Measurements from ENCODE around the gene PRND. TPM values are rescaled to one million over a fixed set of nuclear protein-coding genes. Genes with fewer than 3 reads are reported as not detected.

The PRND gene
- total and polyA plus RNA-seq, 2 donors (not counting 1 experiment from before 2014, with no cell fraction given), result 0.03 TPM; not detected in 1

- ATAC-seq (ENCODE audit: low read depth) (no peak), DNase-seq (no peak)
- Histone ChIP-seq H2AFZ (ENCODE audit: insufficient read depth, low read depth, low read length, poor library complexity, severe bottlenecking) (no peak overlapping the region), H3K4me3 (ENCODE audit: control extremely low read depth in 1 of 5, extremely low read depth in 1 of 5, insufficient read depth in 1 of 5, low read depth in 2 of 5, low read length in 4 of 5) (no peak overlapping the region), H3K27ac (ENCODE audit: low read length in 2 of 2) (no peak overlapping the region), H3K4me1 (ENCODE audit: control insufficient read depth in 2 of 2, insufficient read depth in 2 of 2, low read length in 2 of 2) (peaks cover 4 to 15% of the 10 kb centered on the region in 2 donors), H3K9ac (ENCODE audit: low read length) (no peak overlapping the region), H3K4me2 (replicated peaks; ENCODE audit: low read depth, low read length, poor library complexity, severe bottlenecking) (no peak overlapping the region), H3K36me3 (replicated peaks in 1 of 2; ENCODE audit: control extremely low read depth in 1 of 2, control insufficient read depth in 1 of 2, extremely low read depth in 1 of 2, insufficient read depth in 2 of 2, low read length in 1 of 2) (no peaks in the 10 kb centered on the region), H3K9me3 (ENCODE audit: control extremely low read depth in 1 of 3, control insufficient read depth in 2 of 3, insufficient read depth in 1 of 3, low read length in 2 of 3) (no peaks in the 10 kb centered on the region), H3K79me2 (ENCODE audit: control insufficient read depth, insufficient read depth, low read length) (peaks cover 8% of the 10 kb centered on the region), H4K20me1 (ENCODE audit: control insufficient read depth, insufficient read depth, low read length, poor library complexity, severe bottlenecking) (peaks cover 12% of the 10 kb centered on the region), H3K27me3 (replicated peaks in 1 of 4; ENCODE audit: control extremely low read depth in 1 of 4, control insufficient read depth in 3 of 4, insufficient read depth in 4 of 4, low read length in 3 of 4) (no peaks in the 10 kb centered on the region)
- H3K27ac Mint-ChIP-seq, result no peak overlapping the region
- H3K4me3 Mint-ChIP-seq, result no peak overlapping the region
- no peaks in the 10 kb centered on the region for H3K9me3 Mint-ChIP-seq (ENCODE audit: insufficient read depth)
- no peaks in the 10 kb centered on the region for H3K27me3 Mint-ChIP-seq
- POLR2A ChIA-PET, result no interaction called here
- H3K4me1 Mint-ChIP-seq, result peaks cover 27% of the 10 kb centered on the region
- intact Hi-C loops (cut with micrococcal nuclease), result no loop called here
- TF ChIP-seq EZH2 (IDR thresholded peaks at IDR 0.05; ENCODE audit: borderline replicate concordance, insufficient read depth, low read depth, low read length, poor library complexity, severe bottlenecking) (no peak), CTCF (IDR thresholded peaks at IDR 0.05) (no peak)
- CTCF ChIA-PET, result no interaction called here
- no CpG with 5 or more reads among the region's 2 CpGs for WGBS (ENCODE audit: insufficient coverage)
Measured at GRCh38 chr20:4683261-4683660, 38.4 kb upstream of the PRND start.

GRCh38 chr20:4684837-4685413 is 36.8 kb upstream of the PRND start:
- intact Hi-C loops (cut with micrococcal nuclease), result no loop called here
- no peaks in the 10 kb centered on the region for H3K27me3 Mint-ChIP-seq

More at GRCh38 chr20:4684837-4685413, 36.8 kb upstream of the PRND start:
- Histone ChIP-seq H3K4me2 (replicated peaks; ENCODE audit: low read depth, low read length, poor library complexity, severe bottlenecking) (no peak overlapping the region), H3K27ac (ENCODE audit: low read length in 2 of 2) (no peak overlapping the region), H3K9me3 (ENCODE audit: control extremely low read depth in 1 of 3, control insufficient read depth in 2 of 3, insufficient read depth in 1 of 3, low read length in 2 of 3) (no peaks in the 10 kb centered on the region), H2AFZ (ENCODE audit: insufficient read depth, low read depth, low read length, poor library complexity, severe bottlenecking) (no peak overlapping the region), H3K27me3 (replicated peaks in 1 of 4; ENCODE audit: control extremely low read depth in 1 of 4, control insufficient read depth in 3 of 4, insufficient read depth in 4 of 4, low read length in 3 of 4) (no peaks in the 10 kb centered on the region), H3K4me1 (ENCODE audit: control insufficient read depth in 2 of 2, insufficient read depth in 2 of 2, low read length in 2 of 2) (peaks cover 4 to 15% of the 10 kb centered on the region in 2 donors), H3K9ac (ENCODE audit: low read length) (no peak overlapping the region), H3K79me2 (ENCODE audit: control insufficient read depth, insufficient read depth, low read length) (peaks cover 13% of the 10 kb centered on the region), H4K20me1 (ENCODE audit: control insufficient read depth, insufficient read depth, low read length, poor library complexity, severe bottlenecking) (peaks cover 13% of the 10 kb centered on the region), H3K36me3 (replicated peaks in 1 of 2; ENCODE audit: control extremely low read depth in 1 of 2, control insufficient read depth in 1 of 2, extremely low read depth in 1 of 2, insufficient read depth in 2 of 2, low read length in 1 of 2) (no peaks in the 10 kb centered on the region), H3K4me3 (ENCODE audit: control extremely low read depth in 1 of 5, extremely low read depth in 1 of 5, insufficient read depth in 1 of 5, low read depth in 2 of 5, low read length in 4 of 5) (no peak overlapping the region)
- no peaks in the 10 kb centered on the region for H3K9me3 Mint-ChIP-seq (ENCODE audit: insufficient read depth)
- H3K4me1 Mint-ChIP-seq, result peaks cover 36% of the 10 kb centered on the region
- peak overlapping the region; percentile 41 for H3K4me3 Mint-ChIP-seq
- WGBS (ENCODE audit: insufficient coverage), result 100% methylated on average over 4 of the region's 6 CpGs
- ChIA-PET CTCF (interaction anchor here (1.3 kb wide), 1 partner anchor 71 kb away, joined by 5 read pairs; no protein-coding TSS in a partner anchor), POLR2A (interaction anchor here (0.5 kb wide), 1 partner anchor 324 kb away, joined by 3 read pairs; no protein-coding TSS in a partner anchor)
- DNase-seq (no peak), ATAC-seq (ENCODE audit: low read depth) (no peak)
- peak overlapping the region; percentile 26 for H3K27ac Mint-ChIP-seq
- TF ChIP-seq EZH2 (IDR thresholded peaks at IDR 0.05; ENCODE audit: borderline replicate concordance, insufficient read depth, low read depth, low read length, poor library complexity, severe bottlenecking), result no peak
- no peak for TF ChIP-seq CTCF (IDR thresholded peaks at IDR 0.05)
